Right cardiac atrium (tissue), 5 donors: Measurements from ENCODE around the gene ZNF384. TPM values are rescaled to one million over a fixed set of nuclear protein-coding genes. Genes with fewer than 3 reads are reported as not detected.
A peak's percentile ranks its signal among the peaks of the same experiment; 100 is the strongest.

Experiments
- ATAC-seq, 2 donors: fragments of 200-7000 bp; cut with Tn5 transposase; one replicate each; pipeline versions ENCODE4 v1.8.0 to v1.9.1; 2020; ENCODE audit warnings: moderate library complexity in 2 of 2, mild to moderate bottlenecking in 1 of 2
- DNase-seq, 3 donors: peaks; one replicate each; pipeline ENCODE4 v3.0.0-alpha.2; 2020
- H3K27ac ChIP-seq: one replicate; pipeline ENCODE4 v1.5.1; 2013; ENCODE audit warnings: mild to moderate bottlenecking, low read length, control low read depth, moderate library complexity
- H3K27me3 ChIP-seq: one replicate; pipeline ENCODE4 v1.6.1; 2013; ENCODE audit not compliant: control insufficient read depth, insufficient read depth
- H3K4me1 ChIP-seq: one replicate; pipeline ENCODE4 v1.6.1; 2013; ENCODE audit warnings: low read length; ENCODE audit not compliant: control insufficient read depth, insufficient read depth
- H3K4me3 ChIP-seq: one replicate; pipeline ENCODE4 v1.5.1; 2013; ENCODE audit warnings: low read length, control low read depth
- H3K9me3 ChIP-seq: one replicate; pipeline ENCODE4 v1.6.1; 2013; ENCODE audit warnings: low read length; ENCODE audit not compliant: control insufficient read depth
- WGBS: extraction: QIAGEN DNeasy Blood & Tissue Kit; methylation state at CpG from one replicate; pipeline ENCODE4 v1.1.7; 2013; 5-methylcytosine and 5-hydroxymethylcytosine counted together
- intact Hi-C, 4 donors: fragments of 100-400 bp; cut with DNase I; formaldehyde crosslinking; loops; one replicate each; pipeline versions ENCODE4 v1.11.0 to v1.14.0; 2022 to 2023
- long read RNA-seq, 4 donors: library from polyadenylated mRNA; unstranded; transcript quantifications; one replicate each; pipeline ENCODE4 v2.0.0, GENCODE V29; 2020 to 2021
- polyA plus RNA-seq: library from polyadenylated mRNA; stranded (reverse); fragments of 200-250 nt; gene quantifications from one replicate; pipeline ENCODE4 v1.2.3, GENCODE V29; 2013
- total RNA-seq, 4 donors: library from RNA; stranded (reverse); fragmentation: NEBNext Ultra II Directional; extraction: Animal tissue kit (Norgen Biotek cat#: 25700); gene quantifications; one replicate each; pipeline ENCODE4 v1.2.1, GENCODE V29; 2021
- donor health status: healthy with polysubstance abuse.
- donor health status: DM: no; HTN: yes; CAD: no.
- donor health status: DM: no; HTN: no; CAD: no.
- donor health status: DM: no; HTN: yes; CAD: no; lungs with severe emphysema.
- donor health status: DM: yes; HTN: yes; CAD: no.

Gene ZNF384
- total RNA-seq, result 10 to 100 TPM; 32.9 to 35.0 (median 33.8) TPM
- 23.5 TPM for polyA plus RNA-seq
- long read RNA-seq, donor 1, partial matches to known transcripts, result 21 of 38 reads
- long read RNA-seq, donor 1, other reads (novel, unspliced or antisense), result 15 of 38 reads
- long read RNA-seq, donor 2, partial matches to known transcripts, result 5 of 16 reads
- long read RNA-seq, donor 2, other reads (novel, unspliced or antisense), result 9 of 16 reads
- long read RNA-seq, donor 3, partial matches to known transcripts, result 44 of 70 reads
- long read RNA-seq, donor 3, other reads (novel, unspliced or antisense), result 22 of 70 reads
- long read RNA-seq, donor 4, partial matches to known transcripts, result 7 of 19 reads
- long read RNA-seq, donor 4, other reads (novel, unspliced or antisense), result 11 of 19 reads

- no peaks in the 10 kb centered on the region for H3K27me3 ChIP-seq
- ATAC-seq (peak; percentile 94), DNase-seq (peak; percentile 97 to 98 (median 98))
- H3K4me1 ChIP-seq, result no peaks in the 10 kb centered on the region
- intact Hi-C loops, result loop anchor here in 2 of 4 donors (2.0 to 10.0 kb wide), 2 partner anchors 26 to 74 kb away; partner anchors contain the start of gene ING4 (in 1 of the 2)
- H3K4me3 ChIP-seq, result peak within 1 kb of the TSS; percentile 92
- no peaks in the 10 kb centered on the region for H3K9me3 ChIP-seq
- WGBS, result under 1% methylated on average over 72 of the region's 72 CpGs
- peak within 1 kb of the TSS; percentile 98 for H3K27ac ChIP-seq
These were observed at the start of gene ZNF384 for GRCh38 chr12:6688999-6689882. Gene ZNF384 (minus strand): TSS chr12:6689375. CDS start chr12:6679520, 9,855 bp downstream.

- intact Hi-C loops, result loop anchor here in 1 of 4 donors (5.0 to 10.0 kb wide), 2 partner anchors 48 to 91 kb away; partner anchors contain the start of genes CD4 and P3H3
- WGBS, result 96% methylated on average over 5 of the region's 5 CpGs
- H3K27ac ChIP-seq, result no peak overlapping the region
These were observed 47.6 kb upstream of the ZNF384 start for GRCh38 chr12:6736754-6737153.

GRCh38 chr12:6735448-6736191 is 46.4 kb upstream of the ZNF384 start:
- 37% methylated on average over 8 of the region's 8 CpGs for WGBS
- ATAC-seq (peak; percentile 88 to 91), DNase-seq (peak; percentile 58 to 90 (median 85))
- H3K9me3 ChIP-seq, result no peaks in the 10 kb centered on the region
- no peak overlapping the region for H3K4me3 ChIP-seq
- H3K27ac ChIP-seq, result no peak overlapping the region
- H3K4me1 ChIP-seq, result no peaks in the 10 kb centered on the region
- no peaks in the 10 kb centered on the region for H3K27me3 ChIP-seq
- intact Hi-C loops, result loop anchor here in 1 of 4 donors (5.0 to 10.0 kb wide), 2 partner anchors 49 to 92 kb away; partner anchors contain the start of genes CD4 and P3H3

More at GRCh38 chr12:6736754-6737153, 47.6 kb upstream of the ZNF384 start:
- DNase-seq, result no peak
- Histone ChIP-seq H3K9me3 (no peaks in the 10 kb centered on the region), H3K4me1 (no peaks in the 10 kb centered on the region), H3K4me3 (no peak overlapping the region), H3K27me3 (no peaks in the 10 kb centered on the region)
- ATAC-seq, result no peak

GRCh38 chr12:6734506-6735387 is 45.6 kb upstream of the ZNF384 start:
- no peak for DNase-seq
- no peak overlapping the region for H3K4me3 ChIP-seq
- intact Hi-C loops, result loop anchor here in 1 of 4 donors (5.0 to 10.0 kb wide), 2 partner anchors 50 to 93 kb away; partner anchors contain the start of genes CD4 and P3H3

GRCh38 chr12:6730169-6730568 is 41.0 kb upstream of the ZNF384 start:
- WGBS, result 92% methylated on average over 8 of the region's 8 CpGs
- no peaks in the 10 kb centered on the region for H3K27me3 ChIP-seq
- intact Hi-C loops, result loop anchor here in 1 of 4 donors (10.0 kb wide), 1 partner anchor 55 kb away; the partner anchor contains the start of gene CD4
- no peak for ATAC-seq
- no peaks in the 10 kb centered on the region for H3K4me1 ChIP-seq
- no peak overlapping the region for H3K27ac ChIP-seq
- H3K4me3 ChIP-seq, result no peak overlapping the region
- H3K9me3 ChIP-seq, result no peaks in the 10 kb centered on the region
- DNase-seq, result no peak

More at GRCh38 chr12:6734506-6735387, 45.6 kb upstream of the ZNF384 start:
- no peaks in the 10 kb centered on the region for H3K4me1 ChIP-seq
- no peak overlapping the region for H3K27ac ChIP-seq
- WGBS, result 68% methylated on average over 10 of the region's 10 CpGs
- H3K27me3 ChIP-seq, result no peaks in the 10 kb centered on the region
- ATAC-seq, result no peak
- H3K9me3 ChIP-seq, result no peaks in the 10 kb centered on the region

- Histone ChIP-seq H3K4me1 (peaks cover 4% of the 10 kb centered on the region), H3K27me3 (no peaks in the 10 kb centered on the region), H3K27ac (no peak overlapping the region), H3K9me3 (no peaks in the 10 kb centered on the region), H3K4me3 (no peak overlapping the region)
- no peak for ATAC-seq
- 91% methylated on average over 18 of the region's 18 CpGs for WGBS
- intact Hi-C loops, result no loop called here
- no peak for DNase-seq
These were observed 40.0 kb upstream of the ZNF384 start for GRCh38 chr12:6729186-6729585.

GRCh38 chr12:6725350-6725749 is 36.2 kb upstream of the ZNF384 start:
- no peak for DNase-seq
- intact Hi-C loops, result no loop called here
- Histone ChIP-seq H3K4me3 (no peak overlapping the region), H3K9me3 (no peaks in the 10 kb centered on the region), H3K4me1 (peaks cover 4% of the 10 kb centered on the region), H3K27me3 (no peaks in the 10 kb centered on the region), H3K27ac (no peak overlapping the region)
- 95% methylated on average over 7 of the region's 7 CpGs for WGBS
- no peak for ATAC-seq

GRCh38 chr12:6724409-6724797 is 35.2 kb upstream of the ZNF384 start:
- no peaks in the 10 kb centered on the region for H3K27me3 ChIP-seq
- peak; percentile 2 to 24 for ATAC-seq
- peak overlapping the region; percentile 48 for H3K4me3 ChIP-seq
- DNase-seq, result no peak
- peak overlapping the region; percentile 62 for H3K27ac ChIP-seq
- intact Hi-C loops, result no loop called here
- no peaks in the 10 kb centered on the region for H3K9me3 ChIP-seq
- H3K4me1 ChIP-seq, result peaks cover 4% of the 10 kb centered on the region
- WGBS, result 18% methylated on average over 10 of the region's 10 CpGs

GRCh38 chr12:6723607-6724408 is 34.6 kb upstream of the ZNF384 start, which contains the start of gene COPS7A:
Gene COPS7A (plus strand): TSS chr12:6724046. CDS start chr12:6724657, 611 bp downstream.
- WGBS, result under 1% methylated on average over 49 of the region's 49 CpGs
- peak; percentile 98 to 99 for ATAC-seq
- Histone ChIP-seq H3K4me1 (peaks cover 4% of the 10 kb centered on the region), H3K27ac (peak within 1 kb of the TSS; percentile 84), H3K9me3 (no peaks in the 10 kb centered on the region), H3K27me3 (no peaks in the 10 kb centered on the region), H3K4me3 (peak within 1 kb of the TSS; percentile 48)
- intact Hi-C loops, result no loop called here
- peak; percentile 99 for DNase-seq
